K562 (cell line): ENCODE data around the gene ZNF181. TPM values are rescaled to one million over a fixed set of nuclear protein-coding genes. Genes with fewer than 3 reads are reported as not detected.

Experiments
- ATAC-seq: fragments of 200-7000 bp; cut with Tn5 transposase; 3 replicates; pipeline ENCODE4 v1.9.1; 2020; ENCODE audit warnings: moderate library complexity
- BruUV-seq: library from RNA; stranded (reverse); fragments of 400-500 nt; replicated peaks from 2 replicates; lab custom pipeline; 2021; lab: Mats Ljungman, UMichigan
- CTCF ChIA-PET: fragments of 300-600 bp; formaldehyde crosslinking; extraction: SDS; loops from one replicate; lab custom pipeline; 2021; ENCODE audit warnings: low intra/inter-chr PET ratio; lab: Yijun Ruan, JAX
- POLR2A ChIA-PET: fragments of 300-600, 350-650 bp; sonication (Branson Sonifier 250); formaldehyde crosslinking; extraction: SDS; loops from one replicate; lab custom pipeline; 2021; ENCODE audit warnings: antibody characterized with exemption, inconsistent platforms; lab: Yijun Ruan, JAX
- DNase-seq, 4 experiments: peaks; one replicate each; pipeline versions ENCODE4 v3.0.0 to v3.0.0-alpha.2; 2011 to 2018; ENCODE audit warnings: low spot score in 3 of 4, mixed read lengths in 3 of 4; ENCODE audit errors: extremely low read depth in 1 of 4
- FAIRE-seq: peaks from 2 replicates; lab custom pipeline; 2011; peaks lifted over from hg19 to GRCh38; lab: Jason Lieb, UNC
- H2AFZ ChIP-seq: 2 replicates; pipeline ENCODE4 v1.6.0; 2011; ENCODE audit warnings: low read depth, low read length, control low read depth, inconsistent platforms
- H3K27ac ChIP-seq: fragments of 200-600 bp; 3 replicates; pipeline ENCODE4 v1.8.0; 2011; ENCODE audit warnings: low read depth, mild to moderate bottlenecking, control low read depth, inconsistent platforms, low read length, moderate library complexity, mixed read lengths; ENCODE audit errors: extremely low read depth
- H3K27me3 ChIP-seq, 2 experiments: fragments of 300-600 bp in 1 of 2; 2 replicates in 1 of 2; 3 replicates in 1 of 2; pipeline versions ENCODE4 v1.6.0 to v1.8.0; 2011; ENCODE audit warnings: inconsistent platforms in 2 of 2, low read length in 2 of 2, mild to moderate bottlenecking in 1 of 2, mixed read lengths in 1 of 2, moderate library complexity in 1 of 2; ENCODE audit not compliant: control insufficient read depth in 2 of 2, insufficient read depth in 2 of 2
- H3K36me3 ChIP-seq: fragments of 300-600 bp; 3 replicates; pipeline ENCODE4 v1.8.0; 2011; ENCODE audit warnings: mild to moderate bottlenecking, low read length, inconsistent platforms; ENCODE audit not compliant: control insufficient read depth, insufficient read depth
- H3K4me1 ChIP-seq, 2 experiments: fragments of 200-600 bp in 1 of 2; replicated peaks in 1 of 2; 2 replicates in 1 of 2; 3 replicates in 1 of 2; pipeline versions ENCODE4 v1.5.1 to v1.8.0; 2011; ENCODE audit warnings: inconsistent platforms in 2 of 2, low read length in 2 of 2, mild to moderate bottlenecking in 1 of 2, mixed read lengths in 1 of 2, moderate library complexity in 1 of 2; ENCODE audit not compliant: control insufficient read depth in 2 of 2, insufficient read depth in 2 of 2
- H3K4me2 ChIP-seq: 2 replicates; pipeline ENCODE4 v1.6.1; 2011; ENCODE audit warnings: low read length, control low read depth, inconsistent platforms, mixed read lengths; ENCODE audit not compliant: insufficient read depth
- H3K4me3 ChIP-seq: fragments of 200-600 bp; sonication (generic), shearing (Covaris generic); 2 replicates; pipeline ENCODE4 v1.5.1; 2016; ENCODE audit warnings: control low read depth, inconsistent platforms
- H3K79me2 ChIP-seq: fragments of 200-600 bp; 3 replicates; pipeline ENCODE4 v1.8.0; 2011; ENCODE audit warnings: low read length, inconsistent platforms; ENCODE audit not compliant: control insufficient read depth, insufficient read depth
- H3K9ac ChIP-seq, 2 experiments: 2 replicates each; pipeline versions ENCODE4 v1.6.0 to v1.6.1; 2011; ENCODE audit warnings: low read depth in 2 of 2, low read length in 2 of 2, control low read depth in 1 of 2, inconsistent platforms in 1 of 2, mild to moderate bottlenecking in 1 of 2, mixed read lengths in 1 of 2; ENCODE audit not compliant: insufficient read depth in 1 of 2
- H3K9me1 ChIP-seq: one replicate; pipeline ENCODE4 v1.6.0; 2011; ENCODE audit warnings: inconsistent platforms, mild to moderate bottlenecking, low read length, moderate library complexity; ENCODE audit not compliant: control insufficient read depth, insufficient read depth
- H3K9me3 ChIP-seq: replicated peaks from 2 replicates; pipeline ENCODE4 v1.5.1; 2011; ENCODE audit warnings: low read depth, low read length, inconsistent platforms; ENCODE audit not compliant: control insufficient read depth, insufficient read depth
- H4K20me1 ChIP-seq: replicated peaks from 2 replicates; pipeline ENCODE4 v1.6.1; 2011; ENCODE audit warnings: low read length, inconsistent platforms, mixed read lengths; ENCODE audit not compliant: control insufficient read depth, insufficient read depth
- CEBPG ChIP-seq, 3 experiments: fragments of 200-800 bp in 1 of 3; sonication (Bioruptor generic) in 1 of 3; sonication (generic) in 1 of 3; formaldehyde crosslinking in 1 of 3; IDR thresholded peaks in 2 of 3; conservative IDR thresholded peaks in 1 of 3; 2 replicates each; pipeline versions ENCODE4 v1.6.1 to v1.8.0; 2016 to 2022; ENCODE audit warnings: missing compliant biosample characterization in 2 of 3, missing genetic modification characterization in 2 of 3, mild to moderate bottlenecking in 1 of 3, missing genetic modification reagents in 1 of 3
- CXXC5 ChIP-seq: fragments of 250-450 bp; sonication (Bioruptor Pico); IDR thresholded peaks from 2 replicates; pipeline ENCODE4 v1.8.0; 2022; ENCODE audit warnings: inconsistent platforms, mild to moderate bottlenecking, moderate library complexity
- TRIM28 ChIP-seq: fragments of 450-650 bp; IDR thresholded peaks from 2 replicates; pipeline ENCODE4 v1.6.1; 2017
- ZNF146 ChIP-seq: IDR thresholded peaks from one replicate; pipeline ENCODE4 v1.6.1; 2018; ENCODE audit warnings: missing compliant biosample characterization; ENCODE audit not compliant: unreplicated experiment
- ZNF274 ChIP-seq: IDR thresholded peaks from 2 replicates; pipeline ENCODE4 v1.6.1; 2011; ENCODE audit warnings: low read depth, mild to moderate bottlenecking, low read length, moderate library complexity, borderline replicate concordance
- WGBS: fragments of 100-300 bp; shearing (Covaris generic); methylation state at CpG from one replicate; pipeline ENCODE4 v1.1.6; 2016; ENCODE audit warnings: low coverage, mixed read lengths; ENCODE audit not compliant: insufficient coverage; ENCODE audit errors: missing lambda C conversion rate; 5-methylcytosine and 5-hydroxymethylcytosine counted together
- in situ Hi-C: fragments of 300-500 bp; cut with MboI; formaldehyde crosslinking; loops from 4 replicates; pipeline ENCODE4 v1.15.0; 2018; ENCODE audit warnings: inconsistent platforms, mixed read lengths
- intact Hi-C: fragments of 100-400 bp; cut with micrococcal nuclease; formaldehyde crosslinking; loops from 2 replicates; pipeline ENCODE4 v1.14.2; 2022
- polyA plus RNA-seq, 8 experiments: library from polyadenylated mRNA; depleted of rRNA in 4 of 8; stranded (reverse) in 5 of 8; unstranded in 3 of 8; fragments of >200 nt; fragmentation: Nextera tagmentation in 2 of 8; fragmentation: Illumina TruSeq in 1 of 8; extraction: Ambion mirVana in 2 of 8; extraction: Trizol in 1 of 8; gene quantifications; 2 replicates each; pipeline versions ENCODE4 v1.2.1 to v1.2.3, GENCODE V29; 2011 to 2014; ENCODE audit warnings: inconsistent platforms in 1 of 8, missing spikeins in 1 of 8
- total RNA-seq, 7 experiments: library from RNA; depleted of rRNA in 6 of 7; stranded (reverse); fragments of >200 nt in 6 of 7; fragmentation: Illumina TruSeq in 2 of 7; extraction: Trizol in 2 of 7; gene quantifications; 2 replicates each; pipeline versions ENCODE4 v1.2.1 to v1.2.3, GENCODE V29; 2011 to 2021; ENCODE audit warnings: low replicate concordance in 1 of 7

ZNF181 gene
- total and polyA plus RNA-seq, 9 of the 15 experiments (the other 6 are each of a cell fraction or from before 2014, with no cell fraction given) = 4.3 to 20.3 (median 12.1) TPM

DNA sequence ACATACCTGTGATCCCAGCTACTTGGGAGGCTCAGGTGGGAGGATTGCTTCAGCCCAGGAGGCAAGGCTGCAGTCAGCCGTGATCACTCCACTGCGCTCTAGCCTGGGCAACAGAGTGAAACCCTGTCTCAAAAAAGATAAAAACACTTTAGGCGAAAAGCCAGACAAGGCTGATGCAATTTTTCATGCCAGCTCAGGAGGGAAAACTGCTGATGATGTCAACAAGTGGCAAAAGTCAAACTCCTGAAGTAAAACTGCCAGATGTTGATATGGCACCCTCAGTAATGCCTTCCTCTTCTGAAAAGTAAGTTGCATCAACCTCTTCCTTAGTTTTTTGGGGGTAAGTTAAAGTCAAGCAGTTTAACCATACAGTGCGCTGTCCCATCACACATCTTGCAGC lies 23.4 kb downstream of the ZNF181 start:
- Histone ChIP-seq H3K27ac (no peak overlapping the region), H3K9me3 (peaks cover 16% of the 10 kb centered on the region), H3K4me1 (no peaks in the 10 kb centered on the region), H2AFZ (no peak overlapping the region), H3K4me2 (no peak overlapping the region), H3K36me3 (no peaks in the 10 kb centered on the region), H3K79me2 (no peaks in the 10 kb centered on the region), H3K4me3 (no peak overlapping the region), H3K9me1 (no peaks in the 10 kb centered on the region), H4K20me1 (no peaks in the 10 kb centered on the region), H3K27me3 (no peaks in the 10 kb centered on the region), H3K9ac (no peak overlapping the region)
- ChIA-PET POLR2A (no interaction called here), CTCF (no interaction called here)
- FAIRE-seq (no peak), DNase-seq (no peak), ATAC-seq (no peak)
- intact Hi-C loops (no loop called here), in situ Hi-C loops (no loop called here)
- BruUV-seq = no TSS peak
- WGBS = 4% methylated on average over 4 of the region's 4 CpGs
- TF ChIP-seq ZNF146 (CRISPR knock-in tag) = no peak
- TF ChIP-seq CEBPG (CRISPR knock-in tag; IDR thresholded peaks at IDR 0.05) = no peak
- peak in 1 of 2 experiments; percentile 50; a peak in 1 of 4 replicates for TF ChIP-seq CEBPG (tag; conservative IDR thresholded peaks at IDR 0.05 in 1 of 2, IDR thresholded peaks at IDR 0.05 in 1 of 2)

GRCh38 chr19:34759218-34759917 lies 25.3 kb downstream of the ZNF181 start:
- Histone ChIP-seq H3K4me1 (no peaks in the 10 kb centered on the region), H3K4me2 (no peak overlapping the region), H3K4me3 (no peak overlapping the region), H3K27ac (no peak overlapping the region), H3K36me3 (no peaks in the 10 kb centered on the region), H3K9me1 (no peaks in the 10 kb centered on the region), H3K79me2 (no peaks in the 10 kb centered on the region), H3K27me3 (no peaks in the 10 kb centered on the region), H2AFZ (no peak overlapping the region), H4K20me1 (no peaks in the 10 kb centered on the region), H3K9ac (no peak overlapping the region), H3K9me3 (peaks cover 16% of the 10 kb centered on the region)
- no peak for ATAC-seq
- WGBS = 30% methylated on average over 11 of the region's 11 CpGs
- DNase-seq = no peak
- peak; percentile 51; the same call in 1 of the 2 replicates for TF ChIP-seq TRIM28
- TF ChIP-seq CXXC5 = no peak
- peak; percentile 98 for TF ChIP-seq ZNF274
- ChIA-PET CTCF (interaction anchor here (0.7 kb wide), 1 partner anchor 70 kb away, joined by 3 read pairs; no protein-coding TSS in a partner anchor), POLR2A (no interaction called here)
- intact Hi-C loops = no loop called here
- in situ Hi-C loops = no loop called here
- no TSS peak for BruUV-seq
- no peak for FAIRE-seq
